GM21528 (cell line): ENCODE data around the gene DVL1.
A peak's percentile ranks its signal among the peaks of the same experiment; 100 is the strongest.

Experiments
- ATAC-seq: cut with Tn5 transposase; IDR thresholded peaks from one replicate; pipeline ENCODE4 v1.9.1; 2021; ENCODE audit warnings: mild to moderate bottlenecking, moderate library complexity; ENCODE audit not compliant: unreplicated experiment, low FRiP score

DVL1 gene

DNA sequence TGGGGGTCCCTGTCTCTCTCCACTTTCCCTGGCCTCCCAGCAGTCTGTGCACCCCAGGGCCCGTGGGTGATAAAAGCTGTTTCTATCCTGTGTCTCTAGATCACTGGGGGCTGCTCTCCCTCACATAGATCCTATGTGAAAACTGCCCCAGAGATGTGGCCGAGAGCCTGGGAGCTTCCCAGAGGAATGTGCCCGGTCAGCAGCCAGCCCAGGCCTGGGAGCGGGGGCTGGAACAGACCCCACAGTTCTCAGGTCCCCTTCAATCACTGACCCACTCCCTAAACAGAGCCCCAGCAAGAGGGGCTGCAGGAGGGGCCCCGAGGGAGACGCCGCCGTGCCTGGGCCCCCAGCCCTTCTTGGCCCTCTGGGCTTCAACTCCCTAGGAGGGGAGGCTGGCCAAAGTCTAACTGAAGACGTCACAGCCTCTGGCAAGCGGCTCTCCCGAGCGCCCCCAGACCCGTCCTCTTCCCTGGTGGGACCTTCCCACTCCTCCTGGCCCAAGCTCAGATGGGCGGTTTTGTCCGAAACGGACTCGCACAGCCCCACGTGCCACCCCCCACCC, 8.7 kb upstream of the DVL1 start:
- ATAC-seq = no peak

DNA sequence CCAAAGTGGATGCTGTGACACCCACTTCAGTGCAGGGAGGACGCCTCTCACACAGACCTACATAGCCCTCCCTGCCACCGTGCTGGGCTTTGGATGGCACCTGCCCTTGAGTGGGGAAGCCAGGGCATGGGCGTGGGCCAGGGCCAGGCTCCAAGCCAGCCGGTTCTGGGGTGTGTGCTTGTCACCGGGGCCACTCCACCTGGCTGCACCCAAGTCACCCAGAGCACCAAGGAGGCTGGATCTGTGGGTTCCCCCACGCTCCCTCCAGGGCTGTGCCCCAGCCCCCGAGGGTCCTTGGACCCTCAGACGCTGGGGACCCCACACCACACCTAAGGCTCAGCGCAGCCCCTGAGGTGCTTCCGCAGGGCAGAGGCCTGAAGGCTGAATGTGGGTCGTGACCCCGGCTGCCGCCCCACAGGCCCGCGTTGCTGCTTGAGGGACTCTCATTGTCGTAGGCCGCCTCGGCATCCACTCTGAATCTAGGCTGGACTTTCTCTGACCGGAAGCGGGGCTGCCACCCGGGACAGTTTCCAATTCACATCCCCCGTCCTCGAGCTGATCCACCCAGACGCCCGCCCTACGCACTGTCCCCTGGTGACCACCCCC, 7.7 kb upstream of the DVL1 start:
- no peak for ATAC-seq

- ATAC-seq = no peak
Measured at GRCh38 chr1:1356166-1356795, 7.1 kb upstream of the DVL1 start.

DNA sequence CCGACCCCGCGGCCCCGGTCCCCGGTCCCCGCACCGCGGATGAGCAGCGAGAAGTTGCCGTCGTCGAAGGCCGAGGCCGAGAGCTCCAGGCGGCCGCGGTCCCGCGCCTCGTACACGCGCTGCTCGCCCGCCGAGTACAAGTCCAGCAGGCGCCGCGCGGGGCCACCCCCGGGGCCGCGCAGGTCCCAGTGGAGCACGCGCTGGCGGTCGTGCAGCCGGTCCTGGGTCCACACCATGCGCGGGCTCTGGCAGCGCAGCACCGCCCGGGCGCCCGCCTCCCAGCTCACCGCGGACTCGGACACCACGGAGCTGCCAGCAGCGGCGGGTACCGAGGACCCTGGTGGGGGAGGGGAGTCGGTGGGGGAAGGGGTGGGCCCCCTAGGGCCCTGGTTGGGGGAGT, 6.2 kb upstream of the DVL1 start:
- ATAC-seq = no peak

GRCh38 chr1:1354271-1355247, 5.3 kb upstream of the DVL1 start:
- ATAC-seq = no peak

GRCh38 chr1:1353389-1354151, 4.4 kb upstream of the DVL1 start:
- no peak for ATAC-seq

DNA sequence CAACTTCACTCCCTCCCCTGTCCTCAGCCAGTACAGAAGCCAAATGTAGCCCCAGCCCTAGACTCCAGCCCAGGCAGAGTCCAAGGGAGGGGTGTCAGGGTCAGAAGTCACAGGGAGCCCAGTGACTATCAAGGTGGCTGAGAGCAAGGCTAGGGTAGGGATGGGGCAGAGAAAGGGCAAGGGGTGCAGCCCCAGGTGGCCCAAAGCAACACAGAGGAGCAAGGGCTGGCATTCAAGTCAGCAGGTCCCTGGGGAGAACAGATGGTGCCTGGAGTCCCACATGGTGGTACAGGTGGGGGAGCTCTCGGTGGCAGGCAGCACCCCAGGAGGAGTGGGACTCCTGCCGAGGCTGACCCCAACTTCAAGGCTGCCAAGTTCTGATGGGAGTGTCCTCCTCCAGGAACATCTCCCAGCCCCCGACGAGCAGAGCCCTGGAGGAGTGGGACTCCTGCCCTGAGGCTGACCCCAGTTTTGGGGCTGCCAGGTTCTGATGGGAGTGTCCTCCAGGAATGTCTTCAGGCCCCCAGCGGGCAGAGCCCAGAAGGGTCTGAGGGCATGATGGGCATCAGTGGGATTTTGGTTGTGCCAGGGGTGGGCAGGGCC, 3.7 kb upstream of the DVL1 start:
- no peak for ATAC-seq

DNA sequence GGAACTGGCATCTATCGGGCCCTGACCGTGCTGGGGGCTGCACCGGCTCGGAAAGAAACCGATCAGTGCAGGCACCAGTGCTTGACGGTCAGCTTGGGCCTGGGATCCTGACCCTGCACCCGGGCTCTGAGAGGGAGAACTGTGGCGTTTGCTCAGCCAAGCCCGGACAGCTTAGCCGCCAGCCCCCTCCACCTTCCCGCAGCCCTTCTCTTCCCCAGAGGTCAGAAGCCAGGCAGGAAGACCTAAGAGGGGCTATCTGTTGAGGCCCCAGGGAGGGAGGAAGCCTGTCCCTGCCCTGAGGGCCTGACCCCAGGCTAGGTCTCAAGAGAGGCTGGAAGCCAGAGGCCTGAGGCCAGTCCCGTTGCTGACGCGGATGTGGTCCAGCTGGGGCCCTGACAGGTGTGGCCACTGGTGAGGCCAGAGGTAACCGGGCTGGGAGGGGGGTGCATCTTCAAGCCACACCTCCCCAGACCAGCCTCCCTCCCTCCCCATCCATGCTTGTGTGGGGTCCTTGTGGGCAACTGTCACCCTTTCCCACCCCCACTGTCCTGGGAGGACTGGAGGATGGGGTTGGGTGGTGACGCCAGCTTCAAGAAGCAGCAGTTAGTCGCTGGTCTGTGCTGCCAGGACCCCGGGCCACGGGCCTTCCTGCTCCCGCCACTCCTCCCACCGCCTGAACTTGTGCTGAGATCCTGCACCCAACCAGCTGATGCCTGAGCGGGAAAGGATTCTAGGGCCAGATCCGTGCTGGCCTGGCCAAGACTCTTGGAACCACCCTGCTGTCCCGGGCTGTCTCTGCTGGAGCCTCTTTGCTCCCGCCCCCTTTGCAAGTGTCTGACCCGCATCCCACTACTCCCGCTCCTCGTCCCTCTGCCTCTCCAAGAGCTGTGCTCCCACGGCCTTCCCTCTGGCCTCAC, 2.6 kb upstream of the DVL1 start:
- no peak for ATAC-seq

DNA sequence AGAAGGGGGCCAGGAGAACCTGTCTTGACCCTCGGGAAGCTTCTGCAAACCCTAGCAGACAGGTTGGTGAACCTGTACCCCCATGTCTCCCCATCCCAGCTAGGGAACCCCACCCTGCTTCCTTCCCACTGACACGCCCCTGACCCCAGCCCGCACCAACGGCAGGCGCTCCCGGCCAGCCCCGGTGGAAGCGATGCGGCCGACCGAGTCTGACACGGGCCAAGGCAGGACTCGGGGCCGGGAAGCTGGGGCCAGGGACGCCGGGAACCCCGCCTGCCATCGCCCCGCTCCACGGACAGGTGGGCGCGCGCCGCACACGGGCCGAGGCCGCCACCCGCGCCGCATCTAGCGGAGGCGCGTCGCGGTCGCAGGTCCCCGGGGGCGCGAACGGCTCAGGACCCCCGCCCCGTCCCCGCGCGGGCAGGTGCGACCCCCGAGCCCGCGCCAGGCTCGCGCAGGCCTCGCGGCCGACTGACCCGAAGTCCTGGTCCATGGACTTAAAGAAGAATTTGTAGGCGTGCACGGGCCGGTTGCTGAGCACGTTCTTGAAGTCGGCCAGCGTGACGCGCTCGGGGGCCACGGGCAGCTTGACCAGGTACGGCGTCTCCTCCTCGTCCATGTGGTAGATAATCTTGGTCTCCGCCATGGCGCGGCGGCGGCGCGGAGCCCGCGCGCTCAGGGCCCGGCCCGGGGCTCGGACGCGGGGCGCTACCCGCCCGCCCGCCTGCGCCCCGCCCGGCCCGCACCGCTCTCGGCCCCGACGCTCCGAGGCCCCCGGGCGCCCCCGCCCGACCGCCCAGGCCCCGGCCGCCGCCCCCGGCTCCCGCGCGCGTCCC, 580 bp downstream of the DVL1 start:
- ATAC-seq = peak; percentile 35

DNA sequence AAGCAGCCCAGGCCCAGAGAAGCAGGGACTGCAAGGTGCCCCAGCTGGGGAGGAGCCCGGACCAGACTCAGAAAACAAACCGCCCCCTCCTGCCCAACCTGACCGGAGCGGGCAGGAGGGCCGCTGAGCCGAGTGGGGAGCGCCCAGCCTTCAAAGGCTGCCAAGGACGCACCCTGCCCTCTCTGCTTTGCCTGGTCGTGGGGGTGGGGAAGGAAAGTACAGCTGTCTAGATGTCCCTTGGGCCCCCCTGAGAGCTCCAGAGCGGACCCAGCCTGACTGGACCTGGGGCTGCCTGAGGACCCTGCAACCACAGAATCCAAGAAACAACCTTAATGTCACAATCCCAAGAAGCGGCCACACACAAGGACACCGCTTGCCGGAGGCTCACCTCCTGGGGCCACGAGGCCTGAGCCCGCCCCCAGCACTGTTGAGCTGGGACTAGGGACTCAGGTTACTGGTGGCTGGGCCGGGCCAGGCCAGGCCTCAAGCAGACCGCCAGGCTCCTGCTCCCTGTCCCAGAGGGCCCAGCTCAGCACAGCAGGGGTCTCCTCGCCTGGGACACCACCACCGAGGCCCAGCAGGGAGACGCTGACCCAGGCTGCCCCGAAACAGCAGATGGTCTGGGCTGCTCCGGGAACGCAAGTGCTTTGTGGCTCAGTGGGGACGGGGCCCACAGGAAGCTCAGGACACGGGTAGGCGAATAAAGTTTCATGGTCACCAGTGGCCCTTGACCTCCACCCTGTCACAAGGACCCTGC, 1.4 kb downstream of the DVL1 start:
- peak; percentile 1 for ATAC-seq

DNA sequence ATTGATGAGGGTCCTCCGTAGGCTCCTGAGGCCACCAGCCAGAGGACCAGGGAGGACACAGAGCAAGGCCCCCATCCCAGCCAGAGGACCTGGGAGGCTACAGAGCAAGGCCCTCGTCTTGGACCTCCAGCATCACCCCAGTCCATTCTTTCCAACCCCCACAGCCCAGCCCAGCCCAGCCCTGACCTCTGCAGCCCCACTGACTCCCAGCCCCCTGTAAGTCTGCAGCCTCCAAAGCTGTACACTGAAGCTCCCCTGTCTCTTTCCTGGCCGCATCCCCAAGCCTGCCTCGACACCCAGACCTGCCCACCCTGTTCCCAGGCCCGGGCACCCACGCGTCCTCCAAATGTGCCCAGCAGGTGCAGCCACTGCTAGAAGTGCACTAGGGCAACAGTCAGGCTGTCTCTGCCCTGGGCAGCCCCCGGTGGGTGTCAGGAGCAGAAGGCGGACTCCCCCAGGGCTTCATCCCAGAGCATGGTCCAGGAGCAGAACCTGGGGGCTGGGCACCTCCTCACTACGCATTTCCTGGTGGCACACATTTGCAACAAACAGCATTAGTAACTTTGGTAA, 2.1 kb downstream of the DVL1 start:
- no peak for ATAC-seq

DNA sequence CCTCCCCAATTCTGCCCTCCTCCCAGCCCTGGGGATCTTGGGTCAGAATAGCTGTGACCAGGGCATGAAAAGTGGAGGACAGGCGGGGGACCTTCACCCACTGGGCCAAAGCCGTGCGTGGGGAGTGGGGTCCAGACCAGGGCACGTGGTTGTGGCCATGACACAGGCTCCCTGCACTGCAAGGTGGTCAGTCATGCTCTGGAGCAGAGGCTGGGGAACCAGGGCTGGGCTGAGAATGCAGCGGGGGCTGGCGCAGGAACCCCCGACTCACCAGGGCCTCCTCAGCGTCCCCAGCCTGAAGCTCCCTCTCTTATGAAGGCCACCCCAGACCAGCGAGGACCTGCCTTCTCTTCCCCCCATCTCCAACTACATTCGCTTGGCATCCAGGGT, 2.7 kb downstream of the DVL1 start:
- ATAC-seq = no peak

DNA sequence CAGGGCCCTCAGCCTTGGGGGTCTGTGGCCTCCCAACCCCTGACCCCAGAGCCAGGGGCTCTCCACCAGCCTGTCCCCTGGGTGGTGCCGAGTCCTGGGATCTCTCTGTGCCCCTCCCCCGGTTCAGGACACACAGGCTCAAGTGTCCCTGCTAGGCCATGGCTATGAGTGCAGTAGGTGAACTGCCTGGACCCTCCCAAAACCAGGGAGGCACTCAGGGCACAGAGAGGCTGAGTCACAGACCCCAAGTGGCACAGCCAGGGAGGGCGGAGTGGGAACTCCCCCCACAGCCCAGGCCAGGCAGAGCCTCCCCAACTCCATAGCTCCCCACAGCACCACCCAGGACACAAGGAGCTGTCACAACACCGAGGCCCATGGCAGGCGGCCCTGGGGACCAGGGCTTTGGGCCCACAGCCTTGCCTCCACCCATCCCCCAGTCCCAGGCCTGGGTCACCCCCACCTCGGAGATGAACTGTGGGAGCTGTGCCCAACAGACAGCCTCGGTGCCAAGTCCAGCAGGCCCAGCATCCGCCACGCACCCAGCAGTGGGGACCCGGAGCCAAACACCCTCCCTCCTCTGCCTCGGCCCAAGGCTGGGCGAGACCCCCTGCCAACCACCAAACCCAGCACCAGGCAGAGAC, 3.2 kb downstream of the DVL1 start:
- no peak for ATAC-seq

- ATAC-seq = no peak
Measured at GRCh38 chr1:1345384-1345783, 3.8 kb downstream of the DVL1 start.

DNA sequence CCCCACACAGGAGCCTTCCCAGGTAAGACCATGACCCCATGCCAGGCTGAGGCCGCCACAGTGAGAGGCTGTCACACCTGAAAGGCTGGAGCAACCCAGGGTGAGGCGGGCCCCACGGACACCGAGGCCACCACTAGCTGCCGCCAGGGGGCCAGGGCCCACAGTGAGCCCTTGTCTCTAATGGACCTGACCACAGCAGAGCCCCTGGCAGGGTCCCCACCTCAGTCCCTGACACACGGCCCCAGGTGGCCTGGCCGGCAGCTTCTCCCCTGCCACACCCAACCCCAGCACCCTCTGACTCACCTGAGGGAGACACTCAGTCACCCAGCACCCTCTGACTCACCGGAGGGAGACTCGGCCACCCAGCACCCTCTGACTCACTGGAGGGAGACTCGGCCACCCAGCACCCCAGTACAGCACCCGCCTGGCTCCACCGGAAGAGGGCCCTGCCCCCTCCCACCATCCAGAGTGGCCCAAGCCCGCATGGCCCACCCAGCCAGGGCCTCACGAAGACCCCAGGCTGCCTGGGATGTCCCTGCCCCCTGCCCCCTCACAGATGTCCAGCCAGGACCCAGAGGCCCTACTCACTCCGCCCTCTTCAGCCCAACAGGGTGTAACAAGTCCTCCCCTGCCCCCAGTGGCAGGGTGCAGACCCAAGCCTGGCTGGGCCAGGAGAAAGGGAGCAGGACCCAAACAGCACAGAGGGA, 4.4 kb downstream of the DVL1 start:
- ATAC-seq = no peak

DNA sequence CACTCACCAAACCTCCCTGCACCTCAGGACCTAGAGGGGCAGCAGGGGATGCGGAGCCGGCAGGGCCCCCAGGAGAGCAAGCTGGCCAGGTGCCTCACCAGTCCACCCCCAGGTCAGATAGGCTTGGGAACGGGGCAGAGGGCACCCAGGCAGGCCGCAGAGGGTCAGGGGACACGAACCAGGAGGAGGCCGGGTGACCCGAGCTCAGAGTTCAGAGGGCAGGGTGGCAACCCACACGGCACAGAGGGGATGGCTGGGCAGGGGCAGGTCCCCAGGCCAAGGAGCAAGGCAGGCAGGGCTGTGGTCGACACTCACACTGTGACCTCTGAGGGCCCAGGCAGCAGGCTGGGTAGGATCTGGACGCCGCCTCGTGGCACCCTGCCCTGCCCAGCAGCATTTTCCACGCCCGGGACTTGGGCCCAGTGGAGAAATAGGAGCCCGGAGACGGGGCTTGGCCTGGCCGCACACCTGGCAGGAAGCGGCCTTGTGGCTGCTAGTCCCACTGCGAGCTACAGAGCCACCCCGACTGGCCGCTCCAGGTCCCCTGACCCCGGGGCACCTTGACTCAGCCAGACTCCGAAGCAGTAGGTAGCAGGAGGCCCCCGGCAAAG, 5.3 kb downstream of the DVL1 start:
- ATAC-seq = no peak
